Stimulated activated CD4-positive, alpha-beta T cell treated with anti-CD3 and anti-CD28 coated beads, Interleukin-1b, Interleukin-23, amount 100 ng/mL, for 4 hours (primary cell): ENCODE results near the gene UBL4A.

ENCODE experiments used
- DNase-seq, 2 donors: peaks; one replicate each; pipeline ENCODE4 v3.0.0-alpha.2; 2020; ENCODE audit warnings: low read depth in 2 of 2

The UBL4A gene

DNA sequence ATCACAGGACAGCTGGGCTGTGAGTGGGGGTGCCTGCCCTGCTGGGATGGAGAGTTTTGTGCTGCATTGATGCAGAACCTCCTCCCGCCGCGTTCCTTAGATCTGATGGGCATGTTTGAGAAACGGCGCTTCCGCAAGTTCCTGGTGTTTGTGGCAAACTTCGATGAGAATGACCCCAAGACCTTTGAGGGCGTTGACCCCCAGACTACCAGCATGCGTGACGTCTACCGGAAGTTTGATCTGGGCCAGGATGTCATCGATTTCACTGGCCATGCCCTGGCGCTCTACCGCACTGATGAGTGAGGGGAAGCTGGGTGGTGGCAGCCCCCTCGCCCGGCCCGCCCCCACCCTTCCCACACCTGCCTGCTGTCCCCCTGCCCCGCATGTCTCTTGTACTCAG lies 46.6 kb downstream of the UBL4A start:
- DNase-seq = no peak

DNA sequence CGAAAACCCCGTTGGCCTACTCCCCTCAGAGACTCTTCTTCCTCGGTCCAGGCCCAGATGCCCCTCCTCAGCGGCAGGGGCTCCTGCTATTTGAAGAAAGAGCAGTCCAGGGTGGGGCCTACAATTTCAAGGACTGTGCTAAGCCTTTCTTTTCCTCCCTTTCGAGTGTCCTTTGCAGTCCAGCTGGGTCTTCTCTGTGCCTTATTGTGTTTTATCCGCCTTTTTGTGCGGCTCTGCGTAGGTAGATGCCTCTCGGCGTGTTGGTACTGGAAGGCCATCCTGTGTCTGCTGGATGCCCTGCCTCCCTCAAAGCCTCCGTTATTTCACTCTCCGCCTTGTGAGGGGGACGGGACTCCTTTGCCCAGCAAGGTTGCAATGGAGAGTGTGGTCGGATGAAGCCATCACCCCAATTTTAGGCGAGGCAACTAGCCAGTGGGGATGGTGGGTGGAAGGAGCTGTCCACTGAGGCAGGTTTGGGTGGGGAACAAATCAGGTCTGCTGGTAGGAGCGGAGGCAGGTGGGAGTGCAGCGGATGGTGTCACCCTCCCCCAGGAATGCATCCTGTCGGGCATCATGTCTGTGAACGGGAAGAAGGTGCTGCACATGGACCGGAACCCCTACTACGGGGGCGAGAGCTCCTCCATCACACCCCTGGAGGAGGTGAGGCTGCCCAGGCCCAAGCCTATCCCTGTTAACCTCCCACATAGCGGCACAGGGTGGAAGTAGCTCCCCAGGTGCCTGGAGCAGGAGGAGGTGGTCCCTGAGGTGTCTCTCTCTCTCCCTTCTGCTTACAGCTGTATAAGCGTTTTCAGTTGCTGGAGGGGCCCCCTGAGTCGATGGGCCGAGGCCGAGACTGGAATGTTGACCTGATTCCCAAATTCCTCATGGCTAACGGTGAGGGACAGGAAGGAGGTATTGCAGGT lies 48.2 kb downstream of the UBL4A start:
- no peak for DNase-seq

DNA sequence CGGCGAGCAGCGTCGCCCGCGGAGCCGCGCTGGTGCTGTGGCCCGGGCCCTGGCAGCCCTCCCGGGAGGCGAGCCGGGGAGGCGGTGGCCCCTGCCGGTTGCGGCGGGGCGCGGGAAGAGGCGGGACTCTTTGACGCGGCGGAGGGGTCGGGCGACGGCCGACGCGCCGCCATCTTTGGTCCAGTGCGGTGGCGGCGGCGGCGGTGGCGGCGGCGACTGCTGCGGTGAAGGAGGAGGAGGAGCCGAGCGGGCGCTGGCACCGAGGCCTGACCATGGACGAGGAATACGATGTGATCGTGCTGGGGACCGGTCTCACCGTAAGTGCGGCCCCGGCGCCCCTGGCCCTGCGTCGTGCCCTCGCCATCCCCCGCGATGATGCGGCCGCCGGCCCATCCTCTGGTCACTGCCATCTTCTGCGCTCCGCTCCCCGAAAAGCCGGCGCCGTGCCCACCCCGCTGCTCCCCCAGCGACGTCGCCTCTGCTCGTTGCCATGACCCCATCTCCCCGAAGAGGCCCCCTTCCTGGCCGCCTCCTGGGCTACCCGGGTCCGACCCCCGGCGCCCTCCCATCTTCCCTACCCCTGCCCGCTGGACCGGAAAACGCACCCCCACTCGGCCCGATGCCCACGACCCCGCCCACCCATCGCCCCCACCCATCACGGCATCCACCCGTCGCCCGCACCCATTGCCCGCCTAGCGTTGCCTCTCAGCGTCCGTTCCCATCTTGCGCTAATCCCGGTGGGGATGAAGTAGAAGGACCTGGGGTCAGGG lies 49.2 kb downstream of the UBL4A start, which contains the start of gene GDI1:
TSS of gene GDI1 (plus strand) at position 172 of the 770 bp plus-strand sequence. CDS start at position 273, 101 bp downstream.
- peak; percentile 27 to 40 for DNase-seq

DNA sequence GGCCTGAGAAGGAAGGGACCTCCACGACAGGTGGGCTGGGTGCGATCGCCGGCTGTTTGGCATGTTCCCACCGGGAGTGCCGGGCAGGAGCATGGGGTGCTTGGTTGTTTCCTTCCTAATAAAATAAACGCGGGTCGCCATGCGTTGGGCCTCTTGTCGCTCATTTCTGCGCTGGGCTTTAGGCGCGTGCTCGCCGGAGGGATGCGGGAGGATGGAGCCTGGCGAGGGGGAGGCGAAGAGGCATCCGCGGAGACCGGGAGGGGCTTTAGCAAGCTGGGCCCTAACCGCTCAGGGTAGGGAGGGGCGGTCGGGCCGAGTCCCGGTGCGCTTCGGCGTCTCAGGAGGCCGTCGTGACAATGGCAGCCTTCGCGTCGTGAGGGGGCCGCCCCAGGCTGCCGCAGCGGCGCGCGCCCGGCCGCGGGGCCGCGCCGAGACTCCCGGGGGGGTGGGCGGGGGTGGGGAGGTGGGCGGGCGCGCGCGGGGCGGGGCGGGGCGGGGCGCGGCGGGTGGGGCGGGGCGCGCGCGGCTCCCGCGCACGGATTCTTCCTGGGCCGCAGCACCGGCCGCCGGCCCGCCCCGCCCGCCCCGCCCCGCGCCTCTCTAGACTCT lies 49.9 kb downstream of the UBL4A start:
- peak; percentile 37 to 42 for DNase-seq

DNA sequence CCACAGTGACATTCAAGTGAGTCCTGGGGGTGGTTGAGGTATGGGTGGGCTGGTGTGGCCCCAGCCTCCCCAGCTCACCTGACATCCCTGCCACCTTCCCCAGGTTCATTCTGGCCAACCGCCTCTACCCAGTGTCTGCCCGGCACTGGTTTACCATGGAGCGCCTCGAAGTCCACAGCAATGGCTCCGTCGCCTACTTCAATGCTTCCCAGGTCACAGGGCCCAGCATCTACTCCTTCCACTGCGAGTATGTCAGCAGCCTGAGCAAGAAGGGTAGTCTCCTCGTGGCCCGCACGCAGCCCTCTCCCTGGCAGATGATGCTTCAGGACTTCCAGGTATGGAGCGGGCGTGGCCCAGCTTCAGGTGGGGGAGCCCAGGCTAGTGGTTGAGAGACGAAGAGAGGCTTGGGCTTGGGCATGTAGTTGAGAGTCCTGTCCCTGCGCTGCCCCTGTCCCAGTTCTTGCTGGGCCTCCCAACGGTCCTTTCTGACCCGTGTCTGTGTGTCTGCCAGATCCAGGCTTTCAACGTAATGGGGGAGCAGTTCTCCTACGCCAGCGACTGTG lies 51.2 kb downstream of the UBL4A start:
- DNase-seq = no peak

DNA sequence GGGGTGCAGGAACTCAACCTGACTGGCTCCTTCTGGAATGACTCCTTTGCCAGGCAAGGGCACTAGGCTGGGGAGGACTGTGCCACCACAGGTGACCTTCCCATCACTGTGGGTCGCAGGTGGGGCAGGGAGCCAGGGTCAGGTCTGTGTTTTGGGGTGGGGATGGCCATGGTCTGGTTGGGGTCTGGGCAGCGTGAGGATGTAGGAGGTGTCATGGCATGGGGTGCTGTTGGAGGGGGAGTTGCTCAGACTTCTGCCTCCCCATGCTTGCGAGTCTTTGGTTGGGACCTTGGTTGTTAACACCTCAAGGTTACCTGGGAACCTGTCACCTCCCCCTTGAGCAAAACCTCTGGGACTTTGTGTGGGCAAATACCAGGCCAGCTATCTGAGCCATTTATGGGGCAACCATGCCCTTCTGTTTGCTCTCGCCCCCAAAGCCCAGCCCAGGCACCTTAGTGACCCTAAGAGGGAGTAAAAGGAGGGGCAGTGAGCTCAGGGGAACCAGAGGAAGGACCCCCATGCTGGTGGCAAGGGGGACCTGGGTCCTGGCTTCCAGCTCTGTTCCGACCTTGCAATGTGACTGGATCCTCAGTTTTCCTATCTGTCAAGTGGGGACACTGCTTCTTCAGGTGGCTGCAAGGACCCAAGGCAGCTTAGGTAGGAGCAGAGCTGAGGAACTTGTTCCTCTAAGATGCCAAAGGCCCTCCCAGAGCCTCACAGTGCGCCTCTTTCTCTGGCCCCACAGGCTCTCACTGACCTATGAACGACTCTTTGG lies 51.8 kb downstream of the UBL4A start:
- DNase-seq = no peak
